SU-DHL-6 (cell line): ENCODE results near the gene DDX24.

Experiments used
- EZH2phosphoT487 ChIP-seq: fragments of 200-600 bp; sonication (generic), shearing (Covaris generic); conservative IDR thresholded peaks from 2 replicates; pipeline ENCODE4 v1.6.1; 2018; ENCODE audit warnings: mild to moderate bottlenecking, antibody characterized with exemption, low read length, moderate library complexity, mixed read lengths
- TF ChIP-seq, protein P1 (sequence below): fragments of 200-600 bp; sonication (generic); IDR thresholded peaks from one replicate; pipeline ENCODE4 v1.5.1; 2017; ENCODE audit warnings: antibody characterized with exemption, mild to moderate bottlenecking, low read length, moderate library complexity; ENCODE audit not compliant: insufficient read depth, poor library complexity, severe bottlenecking

DNA sequence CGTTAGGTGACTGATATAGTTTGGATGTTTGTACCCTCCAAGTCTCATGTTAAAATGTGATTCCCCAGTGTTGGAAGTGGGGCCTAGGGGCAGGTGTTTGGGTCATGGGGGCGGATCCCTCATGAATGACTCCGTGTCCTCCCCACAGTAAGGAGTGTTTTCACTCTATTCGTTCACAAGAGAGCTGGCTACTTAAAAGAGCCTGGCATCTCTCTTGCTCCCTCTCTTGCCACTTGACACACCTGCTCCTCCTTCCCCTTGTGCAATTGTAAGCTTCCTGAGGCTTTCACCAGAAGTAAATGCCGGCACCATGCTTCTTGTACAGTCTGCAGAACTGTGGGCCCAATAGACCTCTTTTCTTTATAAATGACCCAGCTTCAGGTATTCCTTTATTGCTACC lies 45.8 kb upstream of the DDX24 start:
- TF ChIP-seq, protein P1, sequence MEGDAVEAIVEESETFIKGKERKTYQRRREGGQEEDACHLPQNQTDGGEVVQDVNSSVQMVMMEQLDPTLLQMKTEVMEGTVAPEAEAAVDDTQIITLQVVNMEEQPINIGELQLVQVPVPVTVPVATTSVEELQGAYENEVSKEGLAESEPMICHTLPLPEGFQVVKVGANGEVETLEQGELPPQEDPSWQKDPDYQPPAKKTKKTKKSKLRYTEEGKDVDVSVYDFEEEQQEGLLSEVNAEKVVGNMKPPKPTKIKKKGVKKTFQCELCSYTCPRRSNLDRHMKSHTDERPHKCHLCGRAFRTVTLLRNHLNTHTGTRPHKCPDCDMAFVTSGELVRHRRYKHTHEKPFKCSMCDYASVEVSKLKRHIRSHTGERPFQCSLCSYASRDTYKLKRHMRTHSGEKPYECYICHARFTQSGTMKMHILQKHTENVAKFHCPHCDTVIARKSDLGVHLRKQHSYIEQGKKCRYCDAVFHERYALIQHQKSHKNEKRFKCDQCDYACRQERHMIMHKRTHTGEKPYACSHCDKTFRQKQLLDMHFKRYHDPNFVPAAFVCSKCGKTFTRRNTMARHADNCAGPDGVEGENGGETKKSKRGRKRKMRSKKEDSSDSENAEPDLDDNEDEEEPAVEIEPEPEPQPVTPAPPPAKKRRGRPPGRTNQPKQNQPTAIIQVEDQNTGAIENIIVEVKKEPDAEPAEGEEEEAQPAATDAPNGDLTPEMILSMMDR = no peak
- TF ChIP-seq EZH2phosphoT487 = no peak
